Measurements from ENCODE around the gene SLC20A1. TPM values are rescaled to one million over a fixed set of nuclear protein-coding genes. Genes with fewer than 3 reads are reported as not detected.

The SLC20A1 gene
- total RNA-seq, 1 donor from 2014 or later = 43.5 TPM

DNA sequence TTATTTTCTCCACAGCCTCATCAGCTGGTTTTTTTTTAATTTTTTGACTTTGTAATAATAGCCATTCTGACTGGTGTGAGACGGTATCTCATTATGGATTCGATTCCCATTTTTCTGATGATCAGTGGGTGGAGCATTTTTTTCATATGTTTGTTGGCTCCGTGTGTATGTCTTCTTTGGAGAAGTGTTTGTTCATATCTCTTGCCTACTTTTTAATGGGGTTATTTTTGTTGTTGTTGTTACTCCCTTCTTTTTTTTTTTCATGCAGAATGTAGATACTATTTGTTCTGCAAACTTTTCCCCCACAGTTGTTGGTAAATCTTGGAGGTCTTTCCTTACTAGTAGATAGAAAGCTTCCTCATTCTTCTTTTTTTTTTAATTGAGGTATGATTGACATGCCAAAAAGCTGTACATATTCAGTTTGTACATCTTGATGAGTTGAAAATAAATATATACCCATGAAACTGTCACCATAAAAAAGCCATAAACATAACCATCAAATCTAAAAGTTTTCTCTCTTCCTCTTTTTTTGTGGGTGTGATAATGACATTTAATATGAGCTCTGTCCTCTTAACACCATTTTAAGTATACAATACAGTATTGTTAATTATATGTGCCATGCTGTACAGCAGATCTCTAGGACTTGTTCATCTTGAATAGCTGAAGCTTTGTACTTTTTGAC is 53.2 kb downstream of the SLC20A1 start:
- Histone ChIP-seq H3K27ac (peak overlapping the region; percentile 63), H3K4me3 (no peak overlapping the region), H3K9me3 (no peaks in the 10 kb centered on the region), H3K27me3 (ENCODE audit: low read depth) (no peaks in the 10 kb centered on the region), H3K36me3 (no peaks in the 10 kb centered on the region), H3K4me1 (peaks cover 22% of the 10 kb centered on the region)
- ATAC-seq = no peak
- TF ChIP-seq, protein P1, sequence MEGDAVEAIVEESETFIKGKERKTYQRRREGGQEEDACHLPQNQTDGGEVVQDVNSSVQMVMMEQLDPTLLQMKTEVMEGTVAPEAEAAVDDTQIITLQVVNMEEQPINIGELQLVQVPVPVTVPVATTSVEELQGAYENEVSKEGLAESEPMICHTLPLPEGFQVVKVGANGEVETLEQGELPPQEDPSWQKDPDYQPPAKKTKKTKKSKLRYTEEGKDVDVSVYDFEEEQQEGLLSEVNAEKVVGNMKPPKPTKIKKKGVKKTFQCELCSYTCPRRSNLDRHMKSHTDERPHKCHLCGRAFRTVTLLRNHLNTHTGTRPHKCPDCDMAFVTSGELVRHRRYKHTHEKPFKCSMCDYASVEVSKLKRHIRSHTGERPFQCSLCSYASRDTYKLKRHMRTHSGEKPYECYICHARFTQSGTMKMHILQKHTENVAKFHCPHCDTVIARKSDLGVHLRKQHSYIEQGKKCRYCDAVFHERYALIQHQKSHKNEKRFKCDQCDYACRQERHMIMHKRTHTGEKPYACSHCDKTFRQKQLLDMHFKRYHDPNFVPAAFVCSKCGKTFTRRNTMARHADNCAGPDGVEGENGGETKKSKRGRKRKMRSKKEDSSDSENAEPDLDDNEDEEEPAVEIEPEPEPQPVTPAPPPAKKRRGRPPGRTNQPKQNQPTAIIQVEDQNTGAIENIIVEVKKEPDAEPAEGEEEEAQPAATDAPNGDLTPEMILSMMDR (IDR thresholded peaks at IDR 0.05) = no peak
- intact Hi-C loops (cut with DNase I) = no loop called here
- no peak for DNase-seq

DNA sequence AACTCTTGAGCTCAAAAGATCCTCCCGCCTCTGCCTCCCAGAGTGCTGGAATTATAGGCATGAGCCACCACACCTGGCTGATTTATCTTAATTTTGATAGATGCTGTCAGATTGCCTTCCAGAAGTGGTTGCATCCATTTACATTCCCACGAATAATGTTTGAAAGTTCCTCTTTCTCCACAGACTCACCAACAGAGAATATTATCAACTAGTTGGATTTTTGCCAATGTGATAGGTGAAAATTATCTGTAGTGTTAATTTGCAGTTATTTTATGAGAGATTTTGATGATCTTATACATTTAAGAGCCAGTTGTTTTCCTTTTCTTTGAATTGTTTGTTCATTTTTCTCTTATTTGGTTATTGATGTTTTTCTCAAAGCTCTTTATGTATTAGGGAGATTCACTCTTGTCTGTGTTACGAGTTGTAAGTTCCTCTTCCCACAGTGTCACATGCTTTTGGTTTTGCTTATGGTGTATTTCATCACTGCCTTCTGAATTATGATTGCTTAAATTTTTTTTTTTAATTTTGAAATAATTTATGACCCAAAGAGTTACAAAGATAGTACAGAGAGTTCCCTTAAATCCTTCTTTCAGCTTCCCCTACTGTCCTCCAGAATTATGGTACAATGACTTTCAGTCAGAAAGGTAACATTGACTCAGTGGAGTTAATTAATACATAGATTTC is 54.4 kb downstream of the SLC20A1 start:
- DNase-seq = no peak
- TF ChIP-seq, protein P1 (IDR thresholded peaks at IDR 0.05) = no peak
- H3K4me1 ChIP-seq = peaks cover 22% of the 10 kb centered on the region
- H3K36me3 ChIP-seq = no peaks in the 10 kb centered on the region
- peak overlapping the region; percentile 63 for H3K27ac ChIP-seq
- ATAC-seq = peak; percentile 75 to 78
- H3K9me3 ChIP-seq = no peaks in the 10 kb centered on the region
- no peaks in the 10 kb centered on the region for H3K27me3 ChIP-seq (ENCODE audit: low read depth)
- H3K4me3 ChIP-seq = no peak overlapping the region
- intact Hi-C loops (cut with DNase I) = no loop called here

DNA sequence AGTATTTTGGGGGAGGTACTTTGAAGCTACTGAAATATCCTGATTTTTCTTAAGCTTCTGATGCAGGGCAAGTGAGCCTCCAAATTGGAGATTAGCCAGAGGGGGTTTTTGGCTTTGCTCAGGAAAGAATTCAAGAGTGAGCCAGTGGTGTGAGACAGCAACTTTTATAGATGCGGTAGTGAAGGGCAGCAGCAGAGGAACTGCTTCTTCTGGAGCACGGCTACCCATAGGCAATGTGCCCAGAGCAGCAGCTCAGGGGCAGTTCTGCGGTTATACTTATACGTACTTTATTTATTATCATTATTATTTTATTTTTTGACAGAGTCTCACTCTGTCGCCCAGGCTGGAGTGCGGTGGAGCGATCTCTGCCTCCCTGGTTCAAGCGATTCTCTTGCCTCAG is 55.3 kb downstream of the SLC20A1 start:
- Histone ChIP-seq H3K9me3 (no peaks in the 10 kb centered on the region), H3K27ac (peak overlapping the region; percentile 63), H3K4me3 (no peak overlapping the region), H3K36me3 (no peaks in the 10 kb centered on the region), H3K27me3 (ENCODE audit: low read depth) (no peaks in the 10 kb centered on the region), H3K4me1 (peaks cover 22% of the 10 kb centered on the region)
- TF ChIP-seq, protein P1 (IDR thresholded peaks at IDR 0.05) = no peak
- intact Hi-C loops (cut with DNase I) = no loop called here
- peak; percentile 64 to 80 for ATAC-seq
- DNase-seq = no peak

DNA sequence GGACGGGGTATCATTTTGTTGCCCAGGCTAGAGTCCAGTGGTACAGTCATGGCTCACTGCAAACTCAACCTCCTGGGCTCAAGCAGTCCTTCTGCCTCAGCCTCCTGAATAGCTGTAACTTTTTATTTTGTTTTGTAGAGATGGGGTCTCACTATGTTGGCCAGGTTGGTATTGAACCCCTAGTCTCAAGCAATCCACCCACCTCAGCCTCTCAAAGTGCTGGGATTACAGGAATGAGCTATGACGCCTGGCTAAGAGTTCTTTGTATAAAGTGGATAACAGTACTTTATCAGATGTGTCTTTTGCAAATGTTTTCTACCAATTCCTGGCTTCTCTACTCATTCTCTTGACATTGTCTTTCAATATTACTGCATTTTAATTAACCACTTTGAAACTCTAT is 57.9 kb downstream of the SLC20A1 start:
- no peak for ATAC-seq
- Histone ChIP-seq H3K9me3 (no peaks in the 10 kb centered on the region), H3K4me1 (peaks cover 27% of the 10 kb centered on the region), H3K4me3 (no peak overlapping the region), H3K36me3 (no peaks in the 10 kb centered on the region), H3K27ac (no peak overlapping the region), H3K27me3 (ENCODE audit: low read depth) (no peaks in the 10 kb centered on the region)
- intact Hi-C loops (cut with DNase I) = no loop called here
- no peak for DNase-seq
- TF ChIP-seq, protein P1 (IDR thresholded peaks at IDR 0.05) = no peak

DNA sequence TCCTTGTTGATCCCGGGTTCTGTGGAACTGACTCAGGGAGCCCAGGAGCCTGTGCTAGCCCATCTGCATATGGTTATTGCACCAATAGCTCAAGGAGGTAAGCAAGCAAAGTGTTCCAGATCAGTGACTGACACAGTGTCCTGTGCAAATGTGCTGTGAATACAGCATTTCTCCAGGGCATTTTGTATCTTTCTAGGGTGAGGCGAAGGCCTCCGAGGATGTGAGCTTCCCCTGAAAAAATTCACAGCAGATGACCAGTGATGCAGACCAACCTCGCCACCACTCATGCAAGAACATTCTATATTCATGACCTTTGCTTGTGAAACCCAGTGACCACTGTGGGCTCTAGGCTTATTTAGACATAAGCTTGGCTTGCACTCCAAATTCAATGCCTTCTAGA is 59.8 kb downstream of the SLC20A1 start:
- no peak for ATAC-seq
- Histone ChIP-seq H3K27me3 (ENCODE audit: low read depth) (no peaks in the 10 kb centered on the region), H3K9me3 (no peaks in the 10 kb centered on the region), H3K4me1 (peaks cover 18% of the 10 kb centered on the region), H3K27ac (no peak overlapping the region), H3K4me3 (no peak overlapping the region), H3K36me3 (no peaks in the 10 kb centered on the region)
- intact Hi-C loops (cut with DNase I) = no loop called here
- no peak for DNase-seq
- TF ChIP-seq, protein P1 (IDR thresholded peaks at IDR 0.05) = no peak

Data from lower lobe of right lung (tissue), 2 donors.